GM12891 (cell line): Measurements from ENCODE around the gene LYRM4.

Experiments used
- POLR2A ChIP-seq: IDR thresholded peaks from 2 replicates; pipeline ENCODE4 v1.6.1; 2011; ENCODE audit warnings: low read depth, low read length, control low read depth
- POLR2AphosphoS5 ChIP-seq: IDR thresholded peaks from 2 replicates; pipeline ENCODE4 v1.6.1; 2011; ENCODE audit warnings: low read depth, low read length, control low read depth
- TAF1 ChIP-seq: IDR thresholded peaks from 2 replicates; pipeline ENCODE4 v1.6.1; 2011; ENCODE audit warnings: low read depth, low read length, control low read depth

- no peak for TF ChIP-seq POLR2AphosphoS5
- TF ChIP-seq POLR2A = no peak
- no peak for TF ChIP-seq TAF1
Measured at GRCh38 chr6:5178806-5179205, 81.9 kb downstream of the LYRM4 start.
